ENCODE data around the gene CTH.
A peak's percentile ranks its signal among the peaks of the same experiment; 100 is the strongest.
"Not testable (repeated sequence)": the region's sequence is repeated elsewhere in the genome, so short reads cannot be mapped to it uniquely, and the experiment has no call there.

Gene CTH

DNA sequence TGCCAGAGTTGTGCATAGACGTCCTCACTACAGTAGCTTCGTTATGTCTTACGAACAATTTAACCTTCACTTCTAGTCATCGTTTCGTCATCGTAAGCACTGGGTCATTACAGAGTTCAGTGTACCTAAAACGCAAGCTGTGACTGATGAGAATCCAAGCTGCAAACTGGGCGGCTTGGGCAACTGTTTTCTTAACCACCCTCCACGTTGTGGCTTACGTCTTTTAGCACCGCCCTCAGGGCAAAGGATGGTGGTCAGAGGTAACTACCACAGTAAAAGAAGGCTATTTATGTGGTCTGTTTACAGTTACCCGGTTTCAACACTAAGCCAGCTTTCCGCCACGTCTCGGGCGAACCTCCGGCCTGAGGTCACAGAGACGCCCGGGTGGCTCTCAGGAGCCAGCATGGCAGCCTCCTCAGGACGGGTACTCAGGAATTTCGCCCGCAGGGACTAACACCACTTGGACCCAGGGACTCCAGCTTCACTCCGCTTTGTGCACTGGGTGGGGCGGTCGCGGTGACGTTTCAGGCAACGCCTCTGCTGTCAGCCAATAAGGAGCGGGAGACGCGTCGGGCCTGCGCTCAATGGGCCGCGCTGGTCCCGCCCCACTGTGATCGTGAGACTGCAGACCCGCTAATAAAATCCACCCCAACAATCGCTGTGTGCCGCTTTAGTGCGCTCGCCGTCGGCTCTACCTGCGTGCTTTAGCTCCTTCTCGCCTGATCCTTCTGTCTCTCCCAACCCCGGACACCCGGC lies at the start of gene CTH:
CTH (plus strand) TSS at position 665 of the 756 bp plus-strand sequence. CDS start 148 bp downstream, outside the sequence.
- peak; percentile 72 to 86 (median 82) for DNase-seq (ENCODE audit: low read depth in 4 of 4, low spot score in 1 of 4)

GRCh38 chr1:70361727-70362398 lies 49.2 kb upstream of the CTH start:
- no peak for DNase-seq (ENCODE audit: low read depth in 4 of 4, low spot score in 1 of 4)

- DNase-seq (ENCODE audit: low read depth in 4 of 4, low spot score in 1 of 4) = no peak
These were observed 46.6 kb upstream of the CTH start for GRCh38 chr1:70364439-70364838.

- DNase-seq (ENCODE audit: low read depth in 4 of 4, low spot score in 1 of 4) = not testable (repeated sequence)
These were observed 44.6 kb upstream of the CTH start for GRCh38 chr1:70366425-70366952.

- not testable (repeated sequence) for DNase-seq (ENCODE audit: low read depth in 4 of 4, low spot score in 1 of 4)
These were observed 44.1 kb upstream of the CTH start for GRCh38 chr1:70366997-70367396.

- DNase-seq (ENCODE audit: low read depth in 4 of 4, low spot score in 1 of 4) = not testable (repeated sequence)
These were observed 43.7 kb upstream of the CTH start for GRCh38 chr1:70367397-70367796.

DNA sequence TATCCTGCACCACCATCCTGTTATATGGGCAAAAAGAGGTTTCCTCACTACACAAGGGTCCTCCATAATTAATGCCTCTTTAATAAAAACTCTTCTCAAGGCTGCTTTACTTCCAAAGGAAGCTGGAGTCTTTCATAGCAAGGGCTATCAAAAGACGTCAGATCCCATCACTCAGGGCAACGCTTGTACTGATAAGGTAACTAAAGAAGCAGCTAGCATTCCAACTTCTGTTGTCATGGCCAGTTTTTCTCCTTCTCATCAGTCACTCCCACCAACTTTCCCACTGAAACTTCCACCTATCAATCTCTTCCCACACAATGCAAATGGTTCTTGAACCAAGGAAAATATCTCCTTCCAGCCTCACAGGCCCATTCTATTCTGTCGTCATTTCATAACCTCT lies 39.5 kb upstream of the CTH start:
- not testable (repeated sequence) for DNase-seq (ENCODE audit: low read depth in 4 of 4, low spot score in 1 of 4)

DNA sequence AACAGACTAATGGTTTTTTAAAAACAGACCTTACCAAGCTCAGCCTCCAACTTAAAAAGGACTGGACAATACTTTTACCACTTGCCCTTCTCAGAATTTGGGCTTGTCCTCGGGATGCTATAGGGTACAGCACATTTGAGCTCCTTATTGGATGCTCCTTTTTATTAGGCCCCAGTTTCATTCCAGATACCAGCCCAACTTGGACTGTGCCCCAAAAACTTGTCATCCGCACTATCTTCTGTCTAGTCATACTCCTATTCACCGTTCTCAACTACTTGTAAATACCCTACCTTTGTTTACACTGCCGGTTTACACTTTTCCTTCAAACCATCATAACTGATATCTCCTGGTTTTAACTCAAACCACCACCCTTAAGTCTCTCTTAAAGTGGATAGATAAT lies 38.6 kb upstream of the CTH start:
- no peak for DNase-seq (ENCODE audit: low read depth in 4 of 4, low spot score in 1 of 4)

GRCh38 chr1:70373580-70373979 lies 37.5 kb upstream of the CTH start:
- DNase-seq (ENCODE audit: low read depth in 4 of 4, low spot score in 1 of 4) = not testable (repeated sequence)

DNA sequence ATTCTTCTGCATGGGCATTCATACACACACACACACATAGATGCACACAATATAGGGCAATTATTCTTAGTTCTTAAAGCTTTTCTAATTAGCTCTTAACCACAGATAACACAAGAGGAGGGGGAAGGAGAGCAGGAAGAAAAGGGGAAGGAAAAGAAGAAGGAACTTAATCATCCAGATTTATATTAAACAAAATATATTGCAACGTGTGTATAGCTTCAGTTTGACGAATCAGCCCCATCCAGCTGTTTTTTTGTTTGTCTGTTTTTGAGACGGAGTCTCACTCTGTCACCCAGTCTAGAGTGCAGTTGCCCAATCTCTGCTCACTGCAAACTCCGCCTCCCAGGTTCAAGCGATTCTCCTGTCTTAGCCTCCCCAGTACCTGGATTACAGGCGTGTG lies 34.9 kb upstream of the CTH start:
- no peak for DNase-seq (ENCODE audit: low read depth in 4 of 4, low spot score in 1 of 4)

GRCh38 chr1:70382682-70383081 lies 28.4 kb upstream of the CTH start:
- DNase-seq (ENCODE audit: low read depth in 4 of 4, low spot score in 1 of 4) = no peak

- DNase-seq (ENCODE audit: low read depth in 4 of 4, low spot score in 1 of 4) = no peak
These were observed 27.6 kb upstream of the CTH start for GRCh38 chr1:70383483-70383882.

DNA sequence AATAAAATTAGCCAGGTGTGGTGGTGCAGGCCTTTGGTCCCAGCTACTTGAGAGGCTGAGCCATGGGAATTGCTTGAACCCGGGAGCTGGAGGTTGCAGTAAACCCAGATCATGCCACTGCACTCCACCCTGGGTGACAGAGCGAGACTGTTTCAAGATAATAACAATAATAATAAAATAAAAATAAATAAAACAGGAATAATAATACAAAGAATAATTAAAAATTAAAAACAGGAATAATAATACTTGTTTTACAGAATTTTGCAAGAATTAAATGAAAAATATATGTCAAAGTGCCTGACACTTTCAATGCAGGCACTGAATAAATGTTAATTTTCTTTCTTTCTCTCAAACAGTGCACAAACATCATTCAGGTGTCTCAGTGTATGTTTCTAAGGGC lies 26.5 kb upstream of the CTH start:
- DNase-seq (ENCODE audit: low read depth in 4 of 4, low spot score in 1 of 4) = no peak

DNA sequence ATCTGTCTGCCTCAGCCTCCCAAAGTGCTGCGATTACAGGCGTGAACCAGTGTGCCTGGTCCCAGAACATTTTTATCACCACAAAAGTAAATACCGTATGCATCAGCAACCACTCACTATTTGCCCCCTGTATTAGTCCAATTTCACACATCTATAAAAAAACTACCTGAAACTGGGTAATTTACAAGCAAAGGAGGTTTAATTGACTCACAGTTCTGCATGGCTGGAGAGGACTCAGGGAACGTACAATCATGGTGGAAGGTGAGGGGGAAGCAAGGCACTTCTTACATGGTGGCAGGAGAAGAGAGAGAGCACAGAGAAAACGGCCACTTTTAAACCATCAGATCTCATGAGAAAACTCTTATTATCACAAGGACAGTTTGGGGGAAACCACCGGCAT lies 25.6 kb upstream of the CTH start:
- DNase-seq (ENCODE audit: low read depth in 4 of 4, low spot score in 1 of 4) = no peak

- DNase-seq (ENCODE audit: low read depth in 4 of 4, low spot score in 1 of 4) = no peak
These were observed 24.9 kb upstream of the CTH start for GRCh38 chr1:70386121-70386520.

DNA sequence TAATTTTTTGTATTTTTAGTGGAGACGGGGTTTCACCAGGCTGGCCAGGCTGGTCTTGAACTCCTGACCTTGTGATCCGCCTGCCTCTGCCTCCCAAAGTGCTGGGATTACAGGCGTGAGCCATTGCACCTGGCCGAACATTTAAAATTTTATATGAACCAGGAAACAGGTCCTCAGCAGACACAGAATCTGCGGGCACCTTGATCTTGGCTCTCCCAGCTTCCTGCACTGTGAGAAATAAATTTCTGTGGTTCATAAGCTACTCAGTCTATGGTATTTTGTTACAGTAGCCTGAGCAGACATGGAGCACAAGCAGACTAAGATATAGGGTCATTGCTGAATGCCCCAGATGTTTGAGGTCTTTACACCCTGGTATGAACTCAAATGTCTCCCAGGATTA lies 23.6 kb upstream of the CTH start:
- DNase-seq (ENCODE audit: low read depth in 4 of 4, low spot score in 1 of 4) = no peak

- no peak for DNase-seq (ENCODE audit: low read depth in 4 of 4, low spot score in 1 of 4)
These were observed 18.4 kb upstream of the CTH start for GRCh38 chr1:70392626-70393025.

DNA sequence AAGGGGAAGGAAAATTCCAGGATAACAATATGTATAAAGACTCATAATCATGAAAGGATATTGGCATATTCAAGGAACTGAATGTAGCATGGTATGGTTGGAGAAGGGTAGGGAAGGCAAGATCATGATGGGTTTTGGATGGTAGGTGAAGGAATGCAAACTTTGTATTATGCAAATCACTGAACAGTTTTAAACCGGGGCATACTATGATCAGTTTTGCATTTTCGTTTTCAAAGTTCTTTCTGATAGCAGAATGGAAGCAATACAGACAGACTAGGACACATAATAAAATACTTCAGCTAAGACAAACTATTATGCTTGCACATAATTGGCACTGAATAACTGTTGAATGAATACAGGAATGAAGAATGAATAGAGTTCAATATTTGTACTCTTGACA lies 14.5 kb upstream of the CTH start:
- no peak for DNase-seq (ENCODE audit: low read depth in 4 of 4, low spot score in 1 of 4)

GRCh38 chr1:70397013-70397412 lies 14.1 kb upstream of the CTH start:
- no peak for DNase-seq (ENCODE audit: low read depth in 4 of 4, low spot score in 1 of 4)

GRCh38 chr1:70400335-70400734 lies 10.7 kb upstream of the CTH start:
- no peak for DNase-seq (ENCODE audit: low read depth in 4 of 4, low spot score in 1 of 4)

- DNase-seq (ENCODE audit: low read depth in 4 of 4, low spot score in 1 of 4) = no peak
These were observed 9.1 kb upstream of the CTH start for GRCh38 chr1:70401974-70402373.

- no peak for DNase-seq (ENCODE audit: low read depth in 4 of 4, low spot score in 1 of 4)
These were observed 7.3 kb upstream of the CTH start for GRCh38 chr1:70403759-70404158.

All from stimulated activated CD4-positive, alpha-beta T cell treated with anti-CD3 and anti-CD28 coated beads, Interleukin-1b, Interleukin-23, amount 100 ng/mL, for 24 hours (primary cell).